H1 (cell line): ENCODE results near the gene SOX2. TPM values are rescaled to one million over a fixed set of nuclear protein-coding genes. Genes with fewer than 3 reads are reported as not detected.

Source experiments
- ATF2 ChIP-seq: IDR thresholded peaks from 2 replicates; pipeline ENCODE4 v1.6.1; 2012; ENCODE audit warnings: low read length, inconsistent platforms
- CHD7 ChIP-seq: fragments of 300-600 bp; sonication (generic); IDR thresholded peaks from 2 replicates; pipeline ENCODE4 v1.7.1; 2012; ENCODE audit warnings: low read length, moderate library complexity, mild to moderate bottlenecking, inconsistent platforms; ENCODE audit not compliant: insufficient replicate concordance
- SP2 ChIP-seq: IDR thresholded peaks from 2 replicates; pipeline ENCODE4 v1.6.1; 2012; ENCODE audit warnings: mild to moderate bottlenecking, low read length, inconsistent platforms
- SUZ12 ChIP-seq: fragments of 200-600 bp; sonication (generic); IDR thresholded peaks from 2 replicates; pipeline ENCODE4 v1.6.1; 2012; ENCODE audit warnings: mild to moderate bottlenecking, inconsistent platforms, low read length, moderate library complexity, mixed read lengths
- polyA plus RNA-seq, 7 experiments: library from polyadenylated mRNA; depleted of rRNA in 3 of 7; stranded (reverse) in 5 of 7; unstranded in 2 of 7; fragments of >200 nt in 5 of 7; fragments of 200-250 nt in 2 of 7; gene quantifications; 1 replicate in 5 of 7; 2 replicates in 1 of 7; 4 replicates in 1 of 7; pipeline versions ENCODE4 v1.2.1 to v1.2.3, GENCODE V29; 2011 to 2013; ENCODE audit warnings: missing spikeins in 2 of 7, mixed read lengths in 2 of 7
- total RNA-seq: library from RNA; stranded (reverse); fragmentation: NEBNext Ultra II Directional; extraction: Animal tissue kit (Norgen Biotek cat#: 25700); gene quantifications from 2 replicates; pipeline ENCODE4 v1.2.1, GENCODE V29; 2021

Gene SOX2
- total and polyA plus RNA-seq, 2 of the 8 experiments (the other 6 are each of a cell fraction or from before 2014, with no cell fraction given): 149 to 247 TPM

GRCh38 chr3:181693280-181693679 is 18.4 kb upstream of the SOX2 start (continued):
- TF ChIP-seq CHD7: no peak
- TF ChIP-seq SP2: no peak
- no peak for TF ChIP-seq SUZ12
- TF ChIP-seq ATF2: no peak
